Stimulated activated CD8-positive, alpha-beta memory T cell treated with anti-CD3 and anti-CD28 coated beads, Interleukin-4, amount 100 ng/mL, for 24 hours (primary cell): ENCODE measurements around the gene LRRC1.
A peak's percentile ranks its signal among the peaks of the same experiment; 100 is the strongest.

Experiments
- DNase-seq: peaks from one replicate; pipeline ENCODE4 v3.0.0-alpha.2; 2020; ENCODE audit warnings: low read depth

The LRRC1 gene

DNA sequence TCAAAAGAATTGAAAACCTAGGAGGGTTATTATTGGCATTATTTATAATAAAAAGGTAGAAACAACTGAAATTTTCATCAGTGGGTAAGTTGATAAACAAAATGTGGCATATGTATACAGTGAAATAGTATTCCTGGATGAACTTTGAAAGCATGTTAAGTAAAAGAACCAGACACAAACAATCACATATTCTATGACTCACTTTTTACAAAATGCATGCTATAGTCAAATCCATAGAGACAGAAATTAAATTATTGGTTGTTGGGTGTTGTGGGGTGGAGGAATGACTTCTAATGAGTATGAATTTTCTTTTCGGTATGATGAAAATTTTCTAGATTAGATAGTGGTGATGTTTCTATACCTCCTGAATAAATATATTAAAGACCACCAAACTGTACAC lies 94.6 kb downstream of the LRRC1 start:
- no peak for DNase-seq

- DNase-seq = no peak
Measured at GRCh38 chr6:53892707-53893106, 97.9 kb downstream of the LRRC1 start.

GRCh38 chr6:53894091-53894490 lies 99.3 kb downstream of the LRRC1 start:
- peak; percentile 29 for DNase-seq

- DNase-seq = no peak
Measured at GRCh38 chr6:53896196-53896595, 101.4 kb downstream of the LRRC1 start.

DNA sequence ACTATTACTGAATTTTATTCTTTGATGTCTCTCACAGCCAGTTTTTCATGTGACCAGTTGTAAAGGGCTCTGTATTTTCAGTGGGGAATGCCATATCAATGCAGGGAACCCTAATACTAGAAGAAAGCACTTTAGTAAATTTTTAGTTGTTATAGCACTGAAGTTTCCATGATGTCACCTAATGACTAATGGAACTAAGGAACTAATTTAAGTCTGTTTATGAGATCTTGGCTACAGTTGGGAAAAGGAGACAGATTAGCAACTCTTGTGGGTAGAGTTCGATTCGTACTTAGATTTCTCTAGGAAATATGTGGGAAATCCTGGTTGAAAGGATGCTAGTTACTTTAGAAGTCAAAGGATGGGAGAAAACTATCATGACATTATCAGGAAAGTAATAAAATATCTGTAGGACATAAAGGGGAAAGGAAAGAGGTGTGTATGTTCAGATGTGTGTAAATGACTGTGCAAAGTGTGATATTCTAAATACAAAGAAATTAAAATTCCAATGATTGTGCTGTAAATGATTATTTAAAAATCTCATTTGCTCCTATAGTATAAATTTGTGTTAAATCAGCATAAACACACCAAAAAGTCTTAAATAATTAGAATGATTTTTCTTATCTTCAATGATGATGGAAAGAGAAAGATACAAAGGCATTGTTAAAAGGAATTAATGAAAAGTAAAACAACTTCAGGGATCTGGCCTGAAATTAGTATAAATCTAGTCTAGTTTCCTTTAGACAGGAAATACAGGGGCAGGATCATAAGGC lies 103.4 kb downstream of the LRRC1 start:
- DNase-seq = no peak

DNA sequence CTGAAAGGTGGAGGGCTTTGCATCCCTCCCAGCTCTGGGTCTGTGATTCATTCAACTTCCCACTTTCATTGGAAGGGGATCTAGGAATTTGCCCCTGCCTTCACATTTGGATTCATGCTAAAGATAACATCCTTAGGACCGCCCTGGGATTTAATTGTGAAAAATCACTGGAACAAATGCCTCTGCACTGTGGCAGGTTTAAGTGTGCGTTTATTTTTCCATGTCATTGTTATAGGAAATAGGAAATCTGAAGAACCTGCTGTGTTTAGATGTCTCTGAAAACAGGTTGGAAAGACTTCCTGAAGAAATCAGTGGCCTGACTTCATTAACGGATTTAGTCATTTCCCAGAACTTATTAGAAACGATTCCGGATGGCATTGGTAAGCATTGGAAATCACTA lies 104.7 kb downstream of the LRRC1 start:
- no peak for DNase-seq

DNA sequence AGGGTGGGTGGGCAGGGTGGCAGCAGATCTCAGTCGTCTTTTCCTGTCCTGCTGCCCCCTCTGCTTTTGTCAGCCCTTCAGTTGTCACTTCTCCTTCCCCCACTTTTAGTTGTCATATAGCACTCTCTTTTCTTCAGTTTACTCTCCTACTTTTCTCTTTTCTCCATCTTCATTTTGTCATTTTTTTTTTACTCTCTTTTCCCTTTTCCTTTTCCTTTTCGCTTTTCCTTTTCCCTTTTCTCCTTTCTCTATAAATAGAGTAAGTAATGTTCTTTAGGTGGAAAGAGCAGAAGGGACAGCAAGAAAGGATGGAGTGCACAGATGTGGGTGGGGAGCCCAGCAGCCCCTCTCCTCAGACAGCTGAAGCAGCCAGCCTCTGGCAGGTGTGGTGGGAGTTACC lies 108.6 kb downstream of the LRRC1 start:
- DNase-seq = no peak

- no peak for DNase-seq
Measured at GRCh38 chr6:53906103-53906502, 111.3 kb downstream of the LRRC1 start.

DNA sequence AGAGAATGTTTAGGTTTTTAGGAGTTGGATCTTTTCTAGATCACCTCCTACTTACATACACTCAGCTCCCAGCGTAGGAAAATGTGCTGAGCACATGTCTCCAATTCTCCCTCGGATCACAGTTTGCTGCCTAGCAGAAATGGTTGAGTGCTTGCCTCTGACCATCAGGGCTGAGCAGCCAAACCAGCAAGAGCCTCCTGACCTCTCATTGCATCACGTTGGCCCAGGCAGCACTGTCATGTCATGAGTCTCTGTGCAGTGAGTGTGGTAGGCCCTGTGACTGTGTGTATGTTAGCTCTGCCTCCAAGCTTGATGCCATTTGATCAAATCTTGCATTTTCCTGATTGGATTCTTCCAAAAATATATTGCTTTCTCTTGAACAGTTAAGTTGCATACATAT lies 112.0 kb downstream of the LRRC1 start:
- no peak for DNase-seq

GRCh38 chr6:53910834-53911233 lies 116.0 kb downstream of the LRRC1 start:
- DNase-seq = no peak

DNA sequence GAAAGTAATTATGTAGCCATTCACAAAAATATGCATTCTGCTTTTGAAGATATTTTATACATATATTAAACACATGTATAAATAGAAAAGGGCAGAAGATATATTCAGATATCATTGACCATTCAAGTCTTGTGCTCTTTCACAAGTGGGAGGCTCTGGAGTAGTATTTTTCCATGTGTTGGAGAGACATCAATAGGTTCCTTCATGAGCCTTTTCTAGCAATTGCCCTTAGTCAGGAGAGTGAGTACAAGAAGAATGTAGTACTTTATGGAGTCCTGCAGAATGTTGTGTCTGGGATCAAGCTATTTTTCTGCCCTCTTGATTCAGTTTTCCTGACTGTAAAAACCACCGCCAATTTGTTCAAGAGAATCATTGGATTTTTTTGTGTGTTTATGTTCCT lies 117.9 kb downstream of the LRRC1 start:
- DNase-seq = no peak

DNA sequence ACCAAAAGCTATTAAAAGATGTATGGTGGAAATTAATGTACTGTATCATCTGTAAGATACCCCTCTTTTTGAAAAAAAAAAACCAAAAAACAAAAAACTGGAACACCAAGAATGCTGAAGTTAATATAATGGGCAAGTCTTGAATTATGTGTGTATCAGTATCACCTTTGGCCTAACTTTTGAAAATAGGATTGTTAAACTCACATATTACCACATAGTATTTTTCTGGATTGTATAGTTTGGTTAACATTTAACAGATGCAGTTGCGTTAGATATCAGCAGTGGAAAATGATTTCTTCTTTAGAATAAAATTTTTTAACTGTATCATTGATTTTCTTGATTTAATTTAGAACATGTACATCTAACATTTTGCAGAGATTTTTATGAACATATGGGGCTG lies 118.5 kb downstream of the LRRC1 start:
- DNase-seq = no peak

DNA sequence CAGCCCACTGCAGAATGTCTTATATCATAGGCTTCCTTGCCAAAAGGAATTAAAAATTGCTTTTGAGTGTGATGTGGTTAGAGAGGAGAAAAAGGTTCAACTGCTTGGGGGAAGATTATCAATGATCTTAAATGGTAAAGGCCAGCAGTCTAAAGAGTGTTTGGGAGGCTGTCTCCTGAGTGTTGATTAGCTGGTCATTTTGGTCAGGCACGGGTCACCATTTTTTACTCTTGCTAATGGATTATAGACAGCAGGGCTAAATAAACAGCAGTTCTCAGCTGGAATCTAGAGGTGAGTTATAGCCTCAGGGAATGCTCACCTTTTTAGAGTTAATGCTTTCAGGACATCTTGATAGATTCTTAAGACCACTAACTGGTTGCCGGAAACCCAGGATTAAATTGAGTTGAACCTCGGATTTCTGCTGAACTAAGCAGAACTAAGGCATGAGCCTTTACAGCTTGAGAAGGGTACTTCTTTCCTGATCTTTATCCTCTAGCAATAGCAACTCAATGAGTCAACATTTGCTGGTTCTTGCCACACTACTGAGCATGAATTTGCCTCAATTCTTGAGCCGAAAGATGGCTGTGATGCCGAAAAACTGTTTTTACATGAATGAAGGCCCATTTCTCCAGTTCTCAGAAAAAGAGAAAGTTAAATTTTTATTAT lies 120.4 kb downstream of the LRRC1 start:
- DNase-seq = no peak

DNA sequence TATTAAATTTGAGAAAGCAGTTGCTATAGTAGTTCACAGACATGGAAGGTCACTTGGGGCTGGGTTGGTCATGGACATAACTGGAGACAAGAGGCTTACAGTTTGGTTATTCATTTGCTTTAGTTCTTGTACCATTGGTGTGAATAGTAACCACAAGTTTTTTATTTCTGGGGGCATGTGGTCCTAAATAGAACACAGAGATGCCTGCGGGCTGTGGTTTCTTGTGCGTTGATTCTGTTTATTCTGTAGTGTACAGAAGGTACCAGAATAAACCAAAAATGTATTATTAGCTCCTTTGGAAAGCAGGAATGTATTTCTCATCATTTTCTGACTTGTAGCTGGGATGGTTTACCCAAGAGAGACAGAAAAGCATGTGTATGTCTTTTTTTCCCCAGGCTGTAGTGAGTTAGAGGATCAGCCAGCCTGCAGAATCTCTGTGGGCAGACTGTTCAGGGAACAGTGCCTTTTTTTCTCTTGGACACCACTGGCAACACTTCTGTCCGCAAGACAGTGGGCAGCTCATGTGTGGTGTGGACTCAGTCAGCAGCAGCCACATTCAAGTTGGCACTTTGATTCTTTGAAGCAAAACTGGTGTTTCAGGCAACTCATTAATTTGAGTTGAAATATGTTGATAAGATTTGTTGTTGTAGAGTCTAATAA lies 122.1 kb downstream of the LRRC1 start:
- no peak for DNase-seq

GRCh38 chr6:53917464-53917842 lies 122.6 kb downstream of the LRRC1 start:
- DNase-seq = no peak

GRCh38 chr6:53918854-53919510 lies 124.2 kb downstream of the LRRC1 start:
- DNase-seq = no peak

- DNase-seq = no peak
Measured at GRCh38 chr6:53919881-53920360, 125.1 kb downstream of the LRRC1 start.

DNA sequence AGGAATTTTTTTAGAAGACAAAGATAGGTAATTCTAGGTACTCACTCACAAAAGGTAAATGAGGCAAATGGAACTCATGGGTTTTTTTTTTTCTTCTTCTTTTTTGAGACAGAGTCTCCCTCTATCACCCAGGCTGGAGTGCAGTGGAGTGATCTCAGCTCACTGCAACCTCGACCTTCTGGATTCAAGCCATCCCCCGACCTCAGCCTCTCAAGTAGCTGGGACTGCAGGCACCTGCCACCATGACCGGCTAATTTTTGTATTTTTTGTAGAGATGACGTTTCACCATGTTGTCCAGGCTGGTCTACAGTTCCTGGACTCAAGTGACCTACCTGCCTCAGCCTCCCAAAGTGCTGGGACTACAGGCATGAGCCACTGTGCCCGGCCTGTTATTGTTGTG lies 126.1 kb downstream of the LRRC1 start:
- DNase-seq = no peak

- no peak for DNase-seq
Measured at GRCh38 chr6:53921639-53922038, 126.8 kb downstream of the LRRC1 start.

DNA sequence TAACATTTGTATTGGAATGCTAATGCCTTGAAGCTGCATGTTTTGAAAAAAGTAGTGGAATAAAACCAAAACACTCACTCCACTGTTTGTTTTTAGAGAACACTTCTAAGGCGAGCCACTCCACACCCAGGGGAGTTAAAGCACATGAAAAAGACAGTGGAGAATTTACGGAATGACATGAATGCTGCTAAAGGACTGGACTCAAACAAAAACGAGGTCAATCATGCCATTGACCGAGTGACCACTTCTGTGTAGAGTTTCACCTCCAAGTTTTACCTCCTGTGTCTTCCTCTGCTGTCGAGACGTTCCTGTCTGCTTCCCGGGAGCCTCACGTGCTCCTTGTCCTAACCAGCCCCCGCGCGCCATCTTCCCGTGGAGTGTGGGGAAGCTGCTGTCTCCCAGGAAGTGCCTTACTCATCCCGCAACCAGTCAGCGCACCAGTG lies 127.8 kb downstream of the LRRC1 start:
- no peak for DNase-seq

- no peak for DNase-seq
Measured at GRCh38 chr6:53924277-53924676, 129.5 kb downstream of the LRRC1 start.

- no peak for DNase-seq
Measured at GRCh38 chr6:53924821-53925422, 130.1 kb downstream of the LRRC1 start.
